IMR-90 (cell line): ENCODE results near the gene CLNK. TPM values are rescaled to one million over a fixed set of nuclear protein-coding genes. Genes with fewer than 3 reads are reported as not detected.

ENCODE experiments used
- ATAC-seq: fragments of 200-7000 bp; cut with Tn5 transposase; 2 replicates; pipeline ENCODE4 v1.9.1; 2020; ENCODE audit warnings: low read depth, mild to moderate bottlenecking, moderate library complexity
- BruUV-seq: library from RNA; stranded (reverse); fragments of 400-500 nt; replicated peaks from 2 replicates; lab custom pipeline; 2021; lab: Mats Ljungman, UMichigan
- CTCF ChIA-PET: fragments of 300-600 bp; formaldehyde crosslinking; extraction: SDS; loops from one replicate; lab custom pipeline; 2021; ENCODE audit warnings: antibody characterized with exemption; lab: Yijun Ruan, JAX
- POLR2A ChIA-PET: fragments of 300-600 bp; sonication (Branson Sonifier 250); formaldehyde crosslinking; loops from one replicate; lab custom pipeline; 2022; ENCODE audit warnings: antibody characterized with exemption; ENCODE audit not compliant: unreplicated experiment; lab: Charles Lee
- DNase-seq: peaks from one replicate; pipeline ENCODE4 v3.0.0; 2013
- H2AFZ ChIP-seq: replicated peaks from 2 replicates; pipeline ENCODE3; 2013; ENCODE audit warnings: low read length, mild to moderate bottlenecking; ENCODE audit not compliant: poor library complexity
- H2AK5ac ChIP-seq: 2 replicates; pipeline ENCODE4 v1.6.1; 2013; ENCODE audit warnings: low read depth, low read length, inconsistent platforms
- H2AK9ac ChIP-seq: replicated peaks from 2 replicates; pipeline ENCODE3; 2013; ENCODE audit warnings: mild to moderate bottlenecking, low read depth, low read length, moderate library complexity; ENCODE audit not compliant: poor library complexity
- H2BK120ac ChIP-seq: 2 replicates; pipeline ENCODE4 v1.6.1; 2013; ENCODE audit warnings: low read depth, low read length, inconsistent platforms
- H2BK15ac ChIP-seq: 3 replicates; pipeline ENCODE4 v1.6.1; 2013; ENCODE audit warnings: low read depth, low read length, inconsistent platforms
- H2BK20ac ChIP-seq: 2 replicates; pipeline ENCODE4 v1.6.1; 2013; ENCODE audit warnings: low read depth, mild to moderate bottlenecking, inconsistent platforms, low read length, moderate library complexity
- H2BK5ac ChIP-seq: 2 replicates; pipeline ENCODE4 v1.6.1; 2013; ENCODE audit warnings: mild to moderate bottlenecking, low read depth, low read length, inconsistent platforms; ENCODE audit not compliant: poor library complexity, severe bottlenecking
- H3K14ac ChIP-seq: replicated peaks from 2 replicates; pipeline ENCODE4 v1.6.1; 2013; ENCODE audit warnings: low read depth, low read length, inconsistent platforms
- H3K18ac ChIP-seq: 2 replicates; pipeline ENCODE4 v1.6.1; 2013; ENCODE audit warnings: low read depth, low read length, control low read depth
- H3K23ac ChIP-seq: 2 replicates; pipeline ENCODE4 v1.6.1; 2013; ENCODE audit warnings: low read depth, low read length, inconsistent platforms
- H3K27ac ChIP-seq: 2 replicates; pipeline ENCODE4 v1.5.1; 2013; ENCODE audit warnings: mild to moderate bottlenecking, control low read depth, low read length; ENCODE audit not compliant: insufficient read depth
- H3K27me3 ChIP-seq: 2 replicates; pipeline ENCODE4 v1.6.1; 2013; ENCODE audit warnings: low read length; ENCODE audit not compliant: control insufficient read depth, insufficient read depth
- H3K36me3 ChIP-seq: 2 replicates; pipeline ENCODE4 v1.6.1; 2013; ENCODE audit warnings: low read length, mixed read lengths; ENCODE audit not compliant: control insufficient read depth, insufficient read depth
- H3K4ac ChIP-seq: 2 replicates; pipeline ENCODE4 v1.6.1; 2013; ENCODE audit warnings: low read depth, low read length, inconsistent platforms
- H3K4me1 ChIP-seq: 2 replicates; pipeline ENCODE4 v1.6.1; 2013; ENCODE audit warnings: low read length, mixed read lengths; ENCODE audit not compliant: control insufficient read depth, insufficient read depth
- H3K4me2 ChIP-seq: 2 replicates; pipeline ENCODE4 v1.6.1; 2013; ENCODE audit warnings: low read depth, mild to moderate bottlenecking, control low read depth, low read length, moderate library complexity
- H3K4me3 ChIP-seq: 2 replicates; pipeline ENCODE4 v1.5.1; 2013; ENCODE audit warnings: low read depth, mild to moderate bottlenecking, control low read depth, low read length, moderate library complexity; ENCODE audit not compliant: insufficient read depth
- H3K56ac ChIP-seq: 2 replicates; pipeline ENCODE4 v1.6.1; 2013; ENCODE audit warnings: low read length, inconsistent platforms; ENCODE audit not compliant: insufficient read depth; ENCODE audit errors: extremely low read depth
- H3K79me1 ChIP-seq, 2 experiments: 2 replicates each; pipeline ENCODE4 v1.6.1; 2013; ENCODE audit warnings: low read length in 2 of 2, inconsistent platforms in 1 of 2, low read depth in 1 of 2
- H3K9ac ChIP-seq: 2 replicates; pipeline ENCODE4 v1.6.1; 2013; ENCODE audit warnings: low read depth, low read length, control low read depth
- H3K9me1 ChIP-seq: 2 replicates; pipeline ENCODE4 v1.6.1; 2013; ENCODE audit warnings: low read length, inconsistent platforms; ENCODE audit not compliant: insufficient read depth
- H3K9me3 ChIP-seq: 2 replicates; pipeline ENCODE4 v1.6.1; 2013; ENCODE audit warnings: low read length; ENCODE audit not compliant: control insufficient read depth, insufficient read depth
- H4K20me1 ChIP-seq: 2 replicates; pipeline ENCODE4 v1.6.1; 2013; ENCODE audit warnings: low read length, inconsistent platforms; ENCODE audit not compliant: insufficient read depth
- H4K5ac ChIP-seq: 2 replicates; pipeline ENCODE4 v1.6.1; 2013; ENCODE audit warnings: mild to moderate bottlenecking, low read depth, low read length, control low read depth
- H4K8ac ChIP-seq, 2 experiments: 2 replicates each; pipeline ENCODE4 v1.6.1; 2013; ENCODE audit warnings: low read depth in 2 of 2, low read length in 2 of 2, control low read depth in 1 of 2, inconsistent platforms in 1 of 2
- H4K91ac ChIP-seq: 2 replicates; pipeline ENCODE4 v1.6.1; 2013; ENCODE audit warnings: low read depth, low read length, inconsistent platforms; ENCODE audit not compliant: insufficient read depth
- BHLHE40 ChIP-seq: fragments of 150-350 bp; IDR thresholded peaks from 2 replicates; pipeline ENCODE4 v1.6.1; 2016; ENCODE audit warnings: mild to moderate bottlenecking, low read depth, low read length
- CEBPB ChIP-seq: IDR thresholded peaks from 2 replicates; pipeline ENCODE4 v1.6.1; 2012; ENCODE audit warnings: low read depth, low read length, improper control_type of control experiment
- CHD1 ChIP-seq: IDR thresholded peaks from 2 replicates; pipeline ENCODE4 v1.6.1; 2012; ENCODE audit warnings: low read depth, low read length, improper control_type of control experiment
- FOS ChIP-seq: fragments of 150-350 bp; IDR thresholded peaks from 2 replicates; pipeline ENCODE4 v1.6.1; 2016; ENCODE audit warnings: low read depth, low read length
- MAFK ChIP-seq: IDR thresholded peaks from 2 replicates; pipeline ENCODE4 v1.6.1; 2012; ENCODE audit warnings: low read depth, low read length, improper control_type of control experiment
- MAZ ChIP-seq: IDR thresholded peaks from 2 replicates; pipeline ENCODE4 v1.6.1; 2012; ENCODE audit warnings: low read depth, mild to moderate bottlenecking, low read length, improper control_type of control experiment, moderate library complexity, borderline replicate concordance
- MXI1 ChIP-seq: IDR thresholded peaks from 2 replicates; pipeline ENCODE4 v1.6.1; 2012; ENCODE audit warnings: low read depth, mild to moderate bottlenecking, low read length, moderate library complexity, borderline replicate concordance
- NFE2L2 ChIP-seq: fragments of 150-350 bp; IDR thresholded peaks from 2 replicates; pipeline ENCODE4 v1.6.1; 2016; ENCODE audit warnings: low read depth, mild to moderate bottlenecking, low read length
- POLR2A ChIP-seq: IDR thresholded peaks from 2 replicates; pipeline ENCODE4 v1.6.1; 2012; ENCODE audit warnings: mild to moderate bottlenecking, low read depth, low read length
- RAD21 ChIP-seq: IDR thresholded peaks from 2 replicates; pipeline ENCODE4 v1.6.1; 2012; ENCODE audit warnings: low read length, improper control_type of control experiment
- RCOR1 ChIP-seq: IDR thresholded peaks from 2 replicates; pipeline ENCODE4 v1.6.1; 2012; ENCODE audit warnings: mild to moderate bottlenecking, low read length, improper control_type of control experiment; ENCODE audit not compliant: insufficient replicate concordance
- RFX5 ChIP-seq: IDR thresholded peaks from 2 replicates; pipeline ENCODE4 v1.8.0; 2012; ENCODE audit warnings: low read depth, mild to moderate bottlenecking, low read length, moderate library complexity
- SMC3 ChIP-seq: fragments of 150-350 bp; IDR thresholded peaks from 2 replicates; pipeline ENCODE4 v1.6.1; 2016; ENCODE audit warnings: low read depth, mild to moderate bottlenecking, antibody characterized with exemption, low read length, moderate library complexity
- WGBS, 2 experiments: methylation state at CpG; one replicate each; pipeline versions ENCODE4 v1.1.5 to v1.1.7; 2013; ENCODE audit warnings: missing lambda C conversion rate in 2 of 2; ENCODE audit not compliant: insufficient read length in 1 of 2; ENCODE audit errors: extremely low coverage in 2 of 2; 5-methylcytosine and 5-hydroxymethylcytosine counted together
- dilution Hi-C: fragments of 300-500 bp; cut with HindIII; formaldehyde crosslinking; loops from one replicate; pipeline ENCODE4 v1.14.3; 2018; ENCODE audit warnings: low sequenced_read_pairs; ENCODE audit not compliant: unreplicated experiment
- in situ Hi-C: fragments of 300-500 bp; cut with MboI; formaldehyde crosslinking; loops from 3 replicates; pipeline ENCODE4 v1.14.3; 2019; ENCODE audit warnings: low sequenced_read_pairs, inconsistent platforms, mixed read lengths
- intact Hi-C: fragments of 100-400 bp; cut with micrococcal nuclease; formaldehyde crosslinking; loops from 2 replicates; pipeline ENCODE4 v1.10.0; 2022
- polyA plus RNA-seq, 3 experiments: library from polyadenylated mRNA; depleted of rRNA; stranded (reverse); fragments of >200 nt; gene quantifications; 2 replicates each; pipeline ENCODE4 v1.2.3, GENCODE V29; 2012; ENCODE audit warnings: low replicate concordance in 1 of 3
- total RNA-seq: library from RNA; depleted of rRNA; stranded (reverse); fragments of >200 nt; gene quantifications from 2 replicates; pipeline ENCODE4 v1.2.3, GENCODE V29; 2012
- TF ChIP-seq, protein P1 (sequence below): fragments of 150-350 bp; IDR thresholded peaks from 2 replicates; pipeline ENCODE4 v1.6.1; 2017; ENCODE audit warnings: mild to moderate bottlenecking, antibody characterized with exemption, low read length, low read depth
- TF ChIP-seq, protein P2 (sequence below): conservative IDR thresholded peaks from 2 replicates; pipeline ENCODE4 v1.5.1; 2012; ENCODE audit warnings: mild to moderate bottlenecking, low read depth, low read length, improper control_type of control experiment
- TF ChIP-seq, protein P3 (sequence below): fragments of 150-350 bp; IDR thresholded peaks from 2 replicates; pipeline ENCODE4 v1.6.1; 2016; ENCODE audit warnings: low read depth, mild to moderate bottlenecking, low read length, moderate library complexity, borderline replicate concordance

Gene CLNK
- total and polyA plus RNA-seq, 2 of the 4 experiments (the other 2 are of a cell fraction), result not detected

DNA sequence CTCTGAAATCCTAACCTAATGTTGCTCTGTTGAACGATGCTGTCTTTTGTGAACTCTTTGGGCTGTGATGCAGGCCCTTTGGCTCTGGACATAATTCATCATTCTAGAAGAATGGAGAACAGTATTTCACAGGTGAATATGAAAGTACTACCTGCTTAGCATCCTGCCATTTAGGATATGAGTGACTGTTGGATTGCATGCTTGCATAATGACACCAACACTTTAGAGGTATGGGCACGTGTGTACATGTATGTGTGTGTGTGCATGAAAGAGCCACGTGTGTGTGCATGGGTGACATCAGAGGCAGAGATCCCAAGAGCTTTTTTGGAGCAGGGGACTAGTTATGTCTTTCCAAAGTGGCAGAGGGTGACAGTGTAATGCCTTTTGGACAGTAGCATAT, 157.1 kb downstream of the CLNK start:
- POLR2A ChIA-PET, result no interaction called here
- no peak overlapping the region for H4K91ac ChIP-seq
- no peaks in the 10 kb centered on the region for H3K79me1 ChIP-seq

More for the DNA sequence above, 157.1 kb downstream of the CLNK start:
- Histone ChIP-seq H3K27me3 (no peaks in the 10 kb centered on the region), H3K4ac (no peak overlapping the region), H3K9me3 (no peaks in the 10 kb centered on the region), H3K9ac (no peak overlapping the region), H2AFZ (no peak overlapping the region), H2BK120ac (no peak overlapping the region), H3K14ac (no peak overlapping the region), H3K23ac (no peak overlapping the region), H3K56ac (no peak overlapping the region), H2BK5ac (no peak overlapping the region), H4K5ac (no peak overlapping the region), H2BK20ac (no peak overlapping the region), H3K18ac (no peak overlapping the region), H3K4me2 (no peak overlapping the region), H4K8ac (no peak overlapping the region), H3K4me3 (no peak overlapping the region), H4K20me1 (no peaks in the 10 kb centered on the region), H2AK9ac (no peak overlapping the region), H3K4me1 (no peaks in the 10 kb centered on the region), H3K9me1 (no peaks in the 10 kb centered on the region), H3K36me3 (no peaks in the 10 kb centered on the region), H3K27ac (no peak overlapping the region), H2AK5ac (no peak overlapping the region), H2BK15ac (no peak overlapping the region)
- WGBS, 2 experiments, result 17% methylated on average over 2 of the region's 3 CpGs; no CpG with 5 or more reads in 1 of the 2 experiments
- ATAC-seq (no peak), DNase-seq (no peak)
- in situ Hi-C loops, result no loop called here
- intact Hi-C loops, result no loop called here
- dilution Hi-C loops, result no loop called here
- CTCF ChIA-PET, result no interaction called here
- BruUV-seq, result no TSS peak
- TF ChIP-seq, protein P1, sequence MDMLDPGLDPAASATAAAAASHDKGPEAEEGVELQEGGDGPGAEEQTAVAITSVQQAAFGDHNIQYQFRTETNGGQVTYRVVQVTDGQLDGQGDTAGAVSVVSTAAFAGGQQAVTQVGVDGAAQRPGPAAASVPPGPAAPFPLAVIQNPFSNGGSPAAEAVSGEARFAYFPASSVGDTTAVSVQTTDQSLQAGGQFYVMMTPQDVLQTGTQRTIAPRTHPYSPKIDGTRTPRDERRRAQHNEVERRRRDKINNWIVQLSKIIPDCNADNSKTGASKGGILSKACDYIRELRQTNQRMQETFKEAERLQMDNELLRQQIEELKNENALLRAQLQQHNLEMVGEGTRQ, result no peak
- TF ChIP-seq FOS, result no peak
- no peak for TF ChIP-seq NFE2L2
- TF ChIP-seq RCOR1, result no peak
- TF ChIP-seq RAD21, result no peak
- no peak for TF ChIP-seq CEBPB
- TF ChIP-seq CHD1, result no peak
- no peak for TF ChIP-seq SMC3
- TF ChIP-seq POLR2A, result no peak
- TF ChIP-seq, protein P2, sequence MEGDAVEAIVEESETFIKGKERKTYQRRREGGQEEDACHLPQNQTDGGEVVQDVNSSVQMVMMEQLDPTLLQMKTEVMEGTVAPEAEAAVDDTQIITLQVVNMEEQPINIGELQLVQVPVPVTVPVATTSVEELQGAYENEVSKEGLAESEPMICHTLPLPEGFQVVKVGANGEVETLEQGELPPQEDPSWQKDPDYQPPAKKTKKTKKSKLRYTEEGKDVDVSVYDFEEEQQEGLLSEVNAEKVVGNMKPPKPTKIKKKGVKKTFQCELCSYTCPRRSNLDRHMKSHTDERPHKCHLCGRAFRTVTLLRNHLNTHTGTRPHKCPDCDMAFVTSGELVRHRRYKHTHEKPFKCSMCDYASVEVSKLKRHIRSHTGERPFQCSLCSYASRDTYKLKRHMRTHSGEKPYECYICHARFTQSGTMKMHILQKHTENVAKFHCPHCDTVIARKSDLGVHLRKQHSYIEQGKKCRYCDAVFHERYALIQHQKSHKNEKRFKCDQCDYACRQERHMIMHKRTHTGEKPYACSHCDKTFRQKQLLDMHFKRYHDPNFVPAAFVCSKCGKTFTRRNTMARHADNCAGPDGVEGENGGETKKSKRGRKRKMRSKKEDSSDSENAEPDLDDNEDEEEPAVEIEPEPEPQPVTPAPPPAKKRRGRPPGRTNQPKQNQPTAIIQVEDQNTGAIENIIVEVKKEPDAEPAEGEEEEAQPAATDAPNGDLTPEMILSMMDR, result no peak
- TF ChIP-seq MXI1, result no peak
- no peak for TF ChIP-seq RFX5
- no peak for TF ChIP-seq MAFK
- no peak for TF ChIP-seq BHLHE40
- TF ChIP-seq MAZ, result no peak
- TF ChIP-seq, protein P3, sequence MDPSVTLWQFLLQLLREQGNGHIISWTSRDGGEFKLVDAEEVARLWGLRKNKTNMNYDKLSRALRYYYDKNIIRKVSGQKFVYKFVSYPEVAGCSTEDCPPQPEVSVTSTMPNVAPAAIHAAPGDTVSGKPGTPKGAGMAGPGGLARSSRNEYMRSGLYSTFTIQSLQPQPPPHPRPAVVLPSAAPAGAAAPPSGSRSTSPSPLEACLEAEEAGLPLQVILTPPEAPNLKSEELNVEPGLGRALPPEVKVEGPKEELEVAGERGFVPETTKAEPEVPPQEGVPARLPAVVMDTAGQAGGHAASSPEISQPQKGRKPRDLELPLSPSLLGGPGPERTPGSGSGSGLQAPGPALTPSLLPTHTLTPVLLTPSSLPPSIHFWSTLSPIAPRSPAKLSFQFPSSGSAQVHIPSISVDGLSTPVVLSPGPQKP, result no peak
